ENCODE results near the gene FOXN3.

DNA sequence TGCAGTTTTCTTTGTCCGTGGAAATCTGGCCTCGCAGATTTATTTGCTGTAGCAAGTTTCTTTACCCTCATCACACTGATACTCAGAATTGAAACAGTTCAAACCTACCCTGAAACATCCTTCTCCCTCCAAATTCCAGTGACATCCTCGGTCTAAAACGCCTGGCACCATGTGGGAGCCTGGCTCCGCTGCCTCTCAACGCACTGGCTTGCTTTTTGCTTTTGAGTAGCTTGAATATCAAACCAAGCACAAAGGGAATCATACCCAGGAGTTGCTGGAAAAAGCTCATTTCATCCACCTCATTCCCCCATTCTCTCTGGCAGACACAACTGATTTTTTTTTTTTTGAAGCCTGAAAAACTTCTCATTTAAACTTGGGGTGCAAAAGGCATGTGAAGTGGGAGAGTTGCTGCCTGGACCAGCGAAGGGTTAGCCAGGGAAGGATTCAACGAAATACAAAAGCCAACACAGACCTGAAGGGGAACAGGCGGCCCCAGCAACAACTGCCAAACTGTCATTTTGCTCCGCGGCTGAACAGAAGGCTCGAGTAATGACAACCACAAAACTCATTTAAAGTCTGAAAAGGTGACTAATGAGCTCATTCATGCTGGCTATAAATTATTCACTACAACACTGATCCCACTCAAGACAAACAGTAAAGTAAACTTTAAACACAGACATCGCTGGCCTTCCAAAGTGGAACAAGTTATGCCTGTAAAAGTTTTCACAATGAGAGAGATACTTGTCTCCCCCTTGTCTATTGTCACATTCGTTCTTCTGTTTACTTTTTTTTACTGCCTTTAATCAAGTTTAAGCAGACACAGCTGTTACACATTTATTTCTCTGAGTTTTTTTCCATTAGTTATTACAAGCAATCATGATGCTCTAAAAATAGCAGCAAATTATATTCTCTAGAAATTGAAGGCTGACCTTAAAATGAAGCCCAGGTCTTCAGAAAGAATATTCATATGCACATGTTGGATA is 12.5 kb upstream of the FOXN3 start:
- TF ChIP-seq POLR2A (IDR thresholded peaks at IDR 0.05; ENCODE audit: low read depth, low read length) = no peak
- no peak for TF ChIP-seq EZH2 (IDR thresholded peaks at IDR 0.05; ENCODE audit: borderline replicate concordance, low read depth, low read length, severe bottlenecking)
- TF ChIP-seq, protein P1, sequence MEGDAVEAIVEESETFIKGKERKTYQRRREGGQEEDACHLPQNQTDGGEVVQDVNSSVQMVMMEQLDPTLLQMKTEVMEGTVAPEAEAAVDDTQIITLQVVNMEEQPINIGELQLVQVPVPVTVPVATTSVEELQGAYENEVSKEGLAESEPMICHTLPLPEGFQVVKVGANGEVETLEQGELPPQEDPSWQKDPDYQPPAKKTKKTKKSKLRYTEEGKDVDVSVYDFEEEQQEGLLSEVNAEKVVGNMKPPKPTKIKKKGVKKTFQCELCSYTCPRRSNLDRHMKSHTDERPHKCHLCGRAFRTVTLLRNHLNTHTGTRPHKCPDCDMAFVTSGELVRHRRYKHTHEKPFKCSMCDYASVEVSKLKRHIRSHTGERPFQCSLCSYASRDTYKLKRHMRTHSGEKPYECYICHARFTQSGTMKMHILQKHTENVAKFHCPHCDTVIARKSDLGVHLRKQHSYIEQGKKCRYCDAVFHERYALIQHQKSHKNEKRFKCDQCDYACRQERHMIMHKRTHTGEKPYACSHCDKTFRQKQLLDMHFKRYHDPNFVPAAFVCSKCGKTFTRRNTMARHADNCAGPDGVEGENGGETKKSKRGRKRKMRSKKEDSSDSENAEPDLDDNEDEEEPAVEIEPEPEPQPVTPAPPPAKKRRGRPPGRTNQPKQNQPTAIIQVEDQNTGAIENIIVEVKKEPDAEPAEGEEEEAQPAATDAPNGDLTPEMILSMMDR (IDR thresholded peaks at IDR 0.05; ENCODE audit: extremely low read depth in 1 of 2, insufficient read depth in 1 of 2, low read depth in 1 of 2, low read length in 2 of 2) = no peak
- TF ChIP-seq POLR2AphosphoS5 (IDR thresholded peaks at IDR 0.05; ENCODE audit: insufficient read depth, low read depth, low read length) = no peak
